Right renal pelvis (tissue), 4 donors: ENCODE data around the gene MORN5. TPM values are rescaled to one million over a fixed set of nuclear protein-coding genes. Genes with fewer than 3 reads are reported as not detected.

Source experiments
- DNase-seq, 4 donors: peaks; one replicate each; pipeline ENCODE4 v3.0.0-alpha.2; 2013; ENCODE audit warnings: low read depth in 4 of 4, low spot score in 3 of 4, missing footprints in 1 of 4
- polyA plus RNA-seq, 4 donors: library from polyadenylated mRNA; unstranded; fragments of 120-200 nt; gene quantifications; one replicate each; pipeline ENCODE4 v1.2.1, GENCODE V29; 2013; ENCODE audit not compliant: insufficient read length in 4 of 4

MORN5 gene
- polyA plus RNA-seq, 4 donors, result 2.2 to 3.0 (median 2.6) TPM

DNA sequence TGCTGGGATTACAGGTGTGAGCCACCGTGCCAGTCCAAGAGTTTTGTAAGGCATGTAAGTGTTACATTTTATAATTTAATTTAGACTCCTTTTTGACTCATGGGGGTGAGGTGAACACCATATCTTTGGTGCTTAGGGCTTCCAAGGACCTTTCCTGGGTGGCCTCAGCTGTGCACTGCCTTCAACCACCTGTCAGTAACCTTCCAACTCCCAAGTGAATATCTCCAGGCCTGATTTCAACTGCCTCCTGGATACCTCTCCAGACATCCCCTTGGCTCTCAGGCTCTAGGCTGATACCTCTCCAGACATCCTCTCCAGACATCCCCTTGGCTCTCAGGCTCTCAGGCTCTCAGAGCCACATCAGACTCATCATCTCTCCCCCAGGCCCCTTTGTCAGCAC is 35.7 kb upstream of the MORN5 start:
- DNase-seq, result no peak

GRCh38 chr9:122124528-122124927 is 35.2 kb upstream of the MORN5 start:
- DNase-seq, result no peak

- DNase-seq, result peak in 3 of 4 donors; percentile 60 to 74 (median 68)
These were observed 34.6 kb upstream of the MORN5 start for GRCh38 chr9:122125158-122125508.

DNA sequence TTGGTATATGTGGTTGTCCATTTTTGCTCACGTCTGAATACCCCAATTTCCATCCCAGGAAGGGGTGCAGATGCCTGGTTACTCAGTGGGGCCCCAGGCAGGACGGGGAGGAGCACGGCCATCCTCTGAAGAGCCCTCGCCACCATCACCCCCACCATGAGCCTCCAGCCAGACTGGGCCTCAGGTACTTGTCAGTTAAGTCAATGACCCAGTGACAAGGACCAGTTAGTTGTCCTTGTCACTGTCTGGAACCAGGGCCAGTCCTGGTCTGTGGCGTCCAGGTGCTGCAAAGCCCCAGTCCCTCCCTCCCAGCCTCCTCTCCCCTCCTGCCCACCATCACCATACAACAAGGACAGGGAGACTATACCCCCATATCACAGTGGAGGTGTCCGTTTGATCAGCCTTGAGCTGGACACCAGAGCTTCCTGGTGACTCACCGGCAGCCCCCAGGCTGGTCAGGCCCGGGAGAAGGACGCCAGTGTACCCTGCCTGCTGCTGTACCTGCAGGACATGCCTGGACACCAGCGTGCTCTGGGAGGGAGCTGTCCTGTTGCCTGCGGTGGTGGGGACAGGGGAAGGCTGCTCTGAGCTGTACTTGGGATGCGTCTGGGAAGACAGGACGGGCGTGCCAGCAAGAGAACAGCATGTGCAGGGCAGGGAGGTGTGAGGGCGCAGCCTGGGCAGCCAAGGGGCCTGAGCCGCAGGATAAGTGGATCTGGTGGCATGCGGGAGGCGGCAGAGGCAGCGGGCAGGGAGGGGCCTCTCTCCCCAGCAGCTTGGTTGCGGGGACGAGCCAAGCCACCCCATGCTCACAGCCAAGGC is 34.0 kb upstream of the MORN5 start:
- DNase-seq, result no peak

- peak in 1 of 4 donors; percentile 26 for DNase-seq
These were observed 33.1 kb upstream of the MORN5 start for GRCh38 chr9:122126331-122127261.

DNA sequence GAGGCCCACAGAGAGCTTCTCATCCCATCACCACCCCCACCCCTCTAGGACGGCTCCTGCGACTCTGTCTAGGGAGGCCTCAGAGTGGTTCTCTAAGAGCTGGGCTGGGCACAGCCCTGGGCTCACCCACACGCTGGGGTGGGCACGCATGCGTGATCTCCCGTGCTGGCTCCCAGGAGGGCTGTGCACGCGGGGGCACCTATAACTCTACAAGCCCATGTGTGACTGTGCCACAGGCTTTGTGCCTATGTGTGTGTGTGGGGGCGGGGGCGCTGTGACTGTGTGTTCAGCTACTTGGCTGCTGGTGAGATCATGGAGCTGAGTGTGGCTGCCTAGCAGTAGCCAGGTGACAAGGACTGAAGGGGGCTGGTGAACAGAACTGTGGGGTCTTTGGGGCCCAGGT is 32.3 kb upstream of the MORN5 start:
- no peak for DNase-seq

DNA sequence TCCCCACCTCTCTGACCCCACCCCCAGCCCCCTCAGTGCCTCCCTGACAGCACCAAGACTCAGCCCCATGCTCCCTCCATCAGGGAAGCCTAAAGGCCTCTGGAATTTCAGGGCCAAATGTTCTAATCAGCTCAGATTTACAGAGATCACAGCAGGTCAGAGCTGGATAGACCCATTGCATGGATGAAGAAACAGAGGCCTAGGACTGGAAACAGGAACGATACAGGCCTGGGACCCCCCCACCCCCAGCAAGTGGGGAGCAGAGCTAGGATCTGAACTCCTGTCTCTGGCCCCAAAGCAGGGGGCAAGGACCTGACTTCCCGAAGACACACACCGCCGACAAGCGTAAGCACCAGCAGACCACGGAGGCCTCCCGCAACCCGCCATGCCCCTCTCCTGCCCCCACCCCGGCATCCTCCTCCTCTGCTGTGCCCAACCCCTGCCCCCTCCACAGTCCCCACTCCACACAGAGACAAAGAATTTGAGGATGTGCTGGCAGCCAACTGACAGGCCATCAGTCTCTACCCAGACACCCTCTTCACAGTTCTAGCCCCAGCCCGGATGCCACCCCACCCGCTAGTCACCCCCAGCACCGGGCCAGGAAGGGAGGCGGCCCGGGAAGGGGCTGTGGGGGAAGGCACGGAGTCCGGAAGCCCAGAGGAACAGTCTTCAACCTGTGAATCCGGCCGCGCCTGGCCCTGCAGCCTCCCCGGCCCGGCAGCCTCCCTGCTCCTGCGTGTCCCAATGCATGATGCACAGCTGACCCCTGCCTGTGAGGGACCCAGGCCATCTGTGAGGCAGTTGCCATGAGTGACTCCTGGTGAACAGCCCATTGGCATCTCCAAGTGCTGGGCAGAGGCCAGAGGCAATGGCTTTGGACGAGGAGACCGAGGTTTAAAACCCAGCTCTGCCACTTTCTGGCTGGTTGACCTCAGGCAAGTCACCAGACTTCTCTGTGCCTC is 31.4 kb upstream of the MORN5 start:
- DNase-seq, result no peak

DNA sequence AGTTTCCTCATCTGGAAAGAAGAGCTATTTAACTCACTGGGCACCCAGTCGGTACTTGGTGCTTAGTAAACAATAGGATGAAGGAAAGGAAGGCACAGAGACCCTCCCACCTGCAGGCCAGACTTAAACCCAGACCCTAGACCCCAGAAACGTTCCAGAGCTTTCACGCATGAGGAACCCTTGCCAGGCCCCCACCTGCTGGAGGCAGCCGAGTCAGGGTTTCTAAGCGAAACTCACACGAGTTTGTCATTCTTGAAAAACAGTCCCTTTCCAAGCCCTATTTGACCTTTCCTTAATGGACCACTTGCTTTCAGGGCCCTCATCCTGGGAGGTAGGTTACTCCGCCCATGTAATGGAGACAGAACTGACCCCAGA is 30.8 kb upstream of the MORN5 start:
- no peak for DNase-seq

DNA sequence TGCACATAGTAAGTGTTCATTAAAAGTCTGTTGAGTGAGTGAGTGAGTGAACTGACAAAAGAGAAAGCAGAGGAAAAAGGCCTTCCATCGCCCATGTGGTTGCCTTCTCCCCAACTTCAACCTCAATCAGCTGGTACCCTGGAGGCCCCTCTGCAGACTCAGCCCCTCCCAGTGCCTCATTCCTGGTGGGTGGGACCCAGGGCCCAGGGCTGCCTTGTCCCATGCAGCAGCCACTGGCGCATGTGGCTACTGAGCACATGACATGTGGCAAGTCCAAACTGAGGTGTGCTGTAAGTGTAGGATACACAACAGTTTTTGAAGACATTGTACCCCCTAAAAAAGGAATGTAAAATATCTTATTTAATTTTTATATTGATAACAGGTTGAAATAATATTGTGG is 29.7 kb upstream of the MORN5 start:
- DNase-seq, result no peak

DNA sequence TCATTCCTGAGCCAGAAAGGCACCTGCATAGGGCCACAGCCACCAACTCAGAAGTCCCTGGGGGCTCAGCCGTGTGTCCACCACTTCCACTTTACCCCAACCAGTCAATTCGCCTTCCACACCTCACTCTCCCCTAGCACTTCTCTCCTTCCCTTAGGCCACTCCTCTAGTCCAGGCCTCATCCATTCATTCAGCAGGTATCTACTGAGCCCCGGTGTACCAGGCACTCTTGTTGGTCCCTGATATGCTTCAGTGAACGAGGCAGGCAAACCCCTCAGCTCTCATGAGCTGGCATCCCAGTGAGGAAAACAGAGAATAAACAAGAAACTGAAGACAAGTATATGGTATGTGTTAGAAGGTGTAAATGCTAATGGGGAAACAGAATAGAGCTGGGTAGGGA is 28.9 kb upstream of the MORN5 start:
- no peak for DNase-seq

DNA sequence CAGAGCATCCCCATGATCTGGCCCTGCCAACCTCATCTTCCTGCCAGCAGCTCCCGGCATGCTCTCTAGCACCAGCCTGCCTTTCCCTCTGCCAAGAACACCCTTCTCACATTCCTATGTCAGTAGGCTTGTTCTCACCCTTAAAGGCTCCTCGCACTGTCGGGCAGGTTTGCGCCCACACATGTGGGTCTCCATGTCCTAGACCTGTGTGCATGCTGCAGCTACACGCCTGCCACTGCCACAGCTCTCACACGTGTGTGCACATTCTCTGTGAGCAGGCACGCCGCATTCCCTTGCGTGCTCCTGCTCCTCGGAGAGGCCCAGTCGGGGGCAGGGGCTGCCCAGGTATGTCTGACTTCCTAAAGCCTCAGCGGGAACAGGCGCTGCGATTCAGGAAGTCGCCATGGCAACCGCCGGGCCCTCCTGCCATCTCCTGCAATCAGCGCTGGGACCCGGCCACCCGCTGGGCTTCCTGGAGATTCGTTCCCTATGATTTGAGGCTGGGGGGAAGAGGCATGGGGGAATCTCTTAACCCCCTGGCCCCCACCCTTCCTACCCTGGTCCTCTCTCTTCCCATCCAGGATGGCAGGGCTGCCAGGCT is 28.2 kb upstream of the MORN5 start:
- no peak for DNase-seq

GRCh38 chr9:122132539-122132938 is 27.2 kb upstream of the MORN5 start:
- no peak for DNase-seq

DNA sequence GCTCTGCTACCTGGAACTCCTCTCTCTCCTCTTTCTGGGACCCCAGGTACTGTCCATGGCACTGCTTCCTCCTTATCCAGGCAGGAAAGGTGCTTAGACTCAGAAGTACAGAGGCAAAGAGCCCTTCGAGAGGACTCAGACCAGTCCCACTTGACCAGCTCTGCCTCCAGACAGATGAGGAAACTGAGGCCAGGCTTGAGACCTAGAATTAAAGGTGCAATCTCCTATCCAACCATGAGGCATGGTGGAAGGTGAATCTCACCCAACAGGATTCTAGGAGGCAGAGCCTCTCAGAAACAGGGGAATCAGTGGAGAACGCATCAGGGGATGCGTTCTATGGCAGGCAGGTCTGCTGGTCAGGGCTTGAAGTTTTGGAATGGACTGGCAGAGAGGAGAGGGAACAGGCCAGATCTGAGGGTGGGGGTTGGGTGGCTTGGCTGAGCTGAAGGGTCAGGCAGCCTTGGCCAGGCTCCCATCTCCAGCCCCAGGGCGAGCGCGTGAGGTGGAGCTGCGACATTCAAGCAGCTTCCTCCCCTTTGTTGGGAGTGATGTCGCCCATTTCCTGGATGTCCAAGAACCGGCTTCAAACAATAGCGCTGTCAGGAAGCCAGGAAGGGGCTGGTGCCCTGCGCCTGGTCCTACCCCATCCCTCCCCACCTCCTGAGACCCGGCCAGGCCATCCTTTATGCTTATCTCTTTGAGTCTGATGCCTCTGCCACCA is 26.3 kb upstream of the MORN5 start:
- DNase-seq, result no peak

DNA sequence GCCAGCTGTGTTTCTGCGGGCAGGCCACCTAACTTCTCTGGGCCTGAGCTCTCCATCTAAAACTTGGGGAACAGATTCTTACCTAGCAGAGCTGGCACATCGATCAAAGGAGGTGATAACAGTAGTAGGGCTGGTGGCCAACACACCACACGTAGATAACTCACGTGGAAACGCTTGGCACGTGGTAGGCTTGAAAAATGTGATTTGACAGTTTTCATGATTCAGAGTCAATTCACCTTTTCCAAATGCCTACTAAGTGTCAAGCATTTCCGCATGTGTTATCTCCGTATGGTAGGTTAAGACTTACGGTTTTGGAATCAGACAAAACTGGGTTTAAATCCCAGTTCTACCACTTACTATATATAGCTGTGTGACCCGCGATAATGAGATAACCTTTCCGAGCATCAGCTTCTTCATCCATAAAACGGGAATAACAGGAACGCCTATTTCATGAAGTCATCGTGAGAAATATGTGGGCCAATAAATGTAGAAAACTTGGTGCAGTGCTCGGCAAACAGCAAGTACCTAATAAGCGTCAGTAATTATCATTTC is 25.6 kb upstream of the MORN5 start:
- no peak for DNase-seq

GRCh38 chr9:122134822-122135528 is 24.7 kb upstream of the MORN5 start:
- no peak for DNase-seq

GRCh38 chr9:122135529-122135859 is 24.2 kb upstream of the MORN5 start:
- DNase-seq, result no peak

- DNase-seq, result no peak
These were observed 21.0 kb upstream of the MORN5 start for GRCh38 chr9:122138560-122139268.
